ENCODE results near the gene CDK6. TPM values are rescaled to one million over a fixed set of nuclear protein-coding genes. Genes with fewer than 3 reads are reported as not detected.

The CDK6 gene
- total and polyA plus RNA-seq, 2 of the 8 experiments (the other 6 are each of a cell fraction or from before 2014, with no cell fraction given), result 5.9 to 18.9 TPM

- TF ChIP-seq ATF2 (IDR thresholded peaks at IDR 0.05; ENCODE audit: low read length), result no peak
- TF ChIP-seq SRF (IDR thresholded peaks at IDR 0.05; ENCODE audit: low read depth, low read length), result no peak
- peak; percentile 81 for TF ChIP-seq MAX (IDR thresholded peaks at IDR 0.05)
- no peak for TF ChIP-seq RAD21 (IDR thresholded peaks at IDR 0.05 in 1 of 2, conservative IDR thresholded peaks at IDR 0.05 in 1 of 2; ENCODE audit: low read depth in 2 of 2, low read length in 2 of 2)
- TF ChIP-seq SP1 (IDR thresholded peaks at IDR 0.05; ENCODE audit: low read depth, low read length), result no peak
- TF ChIP-seq SP4 (IDR thresholded peaks at IDR 0.05; ENCODE audit: low read length), result no peak
- TF ChIP-seq BRCA1 (IDR thresholded peaks at IDR 0.05; ENCODE audit: low read depth, low read length), result no peak
Observed at GRCh38 chr7:92834507-92835260, 1.7 kb downstream of the CDK6 start (continued).

Measured in H1 (cell line).